ENCODE data around the gene ZNF296.
A peak's percentile ranks its signal among the peaks of the same experiment; 100 is the strongest.

The ZNF296 gene

GRCh38 chr19:45103508-45104319 lies 27.4 kb upstream of the ZNF296 start:
- FAIRE-seq (peak; percentile 74), DNase-seq (ENCODE audit: insufficient read length, low spot score) (no peak)

DNA sequence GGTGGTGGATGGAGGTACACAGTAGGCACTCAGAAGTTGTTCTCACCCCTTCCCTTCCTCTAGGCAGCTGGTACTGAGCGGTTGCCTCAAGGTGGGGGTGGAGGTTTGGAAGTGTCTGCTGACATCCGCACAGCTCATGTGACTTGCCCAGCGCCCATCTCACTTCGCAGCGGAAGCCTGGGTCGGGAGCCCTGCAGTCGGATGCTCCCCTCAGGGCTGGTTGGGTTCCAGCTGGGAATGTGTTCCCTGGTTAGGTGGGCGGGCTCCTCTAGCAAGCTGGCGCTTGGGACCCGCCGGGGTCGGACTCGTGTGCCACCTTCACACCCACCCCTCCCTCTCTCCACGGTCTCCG lies 26.9 kb upstream of the ZNF296 start:
- FAIRE-seq (no peak), DNase-seq (ENCODE audit: insufficient read length, low spot score) (no peak)

GRCh38 chr19:45102481-45102880 lies 26.2 kb upstream of the ZNF296 start:
- no peak for FAIRE-seq

GRCh38 chr19:45101806-45102205 lies 25.5 kb upstream of the ZNF296 start:
- FAIRE-seq (no peak), DNase-seq (ENCODE audit: insufficient read length, low spot score) (no peak)

More at GRCh38 chr19:45102481-45102880, 26.2 kb upstream of the ZNF296 start:
- DNase-seq (ENCODE audit: insufficient read length, low spot score) = no peak

DNA sequence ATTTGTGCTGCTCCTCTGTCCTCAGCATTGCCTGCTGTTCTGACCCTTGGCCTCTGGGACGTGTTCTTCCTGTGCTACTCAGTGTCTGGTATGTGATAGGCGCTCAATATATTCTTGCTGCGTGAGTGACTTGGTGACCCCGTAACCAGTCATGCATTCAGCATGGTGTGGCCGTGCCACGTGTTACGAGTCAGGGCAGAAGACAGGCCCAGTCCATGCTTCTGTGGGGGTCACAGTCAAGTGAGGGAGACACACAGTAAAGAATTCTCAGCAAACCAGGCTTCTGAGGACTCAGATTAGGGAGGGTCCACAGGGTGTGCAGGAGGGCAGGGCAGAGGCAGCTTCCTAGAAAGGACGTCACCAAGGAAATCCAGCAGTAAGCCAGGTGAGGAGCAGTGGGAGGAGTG lies 24.6 kb upstream of the ZNF296 start:
- no peak for DNase-seq (ENCODE audit: insufficient read length, low spot score)

GRCh38 chr19:45100201-45100600 lies 23.9 kb upstream of the ZNF296 start:
- FAIRE-seq (no peak), DNase-seq (ENCODE audit: insufficient read length, low spot score) (no peak)

More for the DNA sequence above, 24.6 kb upstream of the ZNF296 start:
- no peak for FAIRE-seq

DNA sequence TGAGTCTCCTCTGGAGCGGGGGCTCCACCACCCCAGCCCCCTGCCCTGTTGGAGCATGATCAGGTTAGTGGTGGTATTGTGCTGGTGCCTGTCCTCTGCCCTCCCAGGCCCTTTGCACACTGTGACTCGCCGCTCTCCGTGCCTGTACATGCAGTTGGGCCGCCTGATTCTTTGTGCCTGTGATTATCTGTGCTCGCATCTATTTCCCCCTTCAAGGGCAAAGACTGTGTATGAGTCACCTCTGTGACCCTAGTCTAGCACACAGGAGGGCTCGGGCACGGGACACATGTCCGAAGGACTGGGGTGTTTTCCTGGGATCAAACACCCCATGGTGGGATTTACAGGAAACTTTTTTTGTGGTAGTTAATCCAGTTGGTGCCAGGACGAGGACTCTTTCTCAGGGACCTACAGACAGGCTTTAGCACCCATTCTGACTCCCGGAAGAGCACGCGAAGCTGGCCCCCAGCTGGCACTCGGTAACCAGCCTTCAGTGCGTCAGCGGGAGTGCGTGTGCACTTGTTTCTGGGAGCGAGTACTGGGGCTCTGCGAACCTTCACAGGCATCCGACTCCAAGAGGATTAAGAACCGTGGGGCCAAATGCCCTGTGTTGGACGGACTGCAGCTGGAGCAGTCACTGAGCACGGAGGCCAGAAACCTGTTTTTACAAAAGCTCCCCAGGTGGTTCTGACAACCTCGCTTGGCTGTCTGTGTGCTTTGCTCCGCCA lies 23.4 kb upstream of the ZNF296 start:
- no peak for DNase-seq (ENCODE audit: insufficient read length, low spot score)
- FAIRE-seq = no peak

DNA sequence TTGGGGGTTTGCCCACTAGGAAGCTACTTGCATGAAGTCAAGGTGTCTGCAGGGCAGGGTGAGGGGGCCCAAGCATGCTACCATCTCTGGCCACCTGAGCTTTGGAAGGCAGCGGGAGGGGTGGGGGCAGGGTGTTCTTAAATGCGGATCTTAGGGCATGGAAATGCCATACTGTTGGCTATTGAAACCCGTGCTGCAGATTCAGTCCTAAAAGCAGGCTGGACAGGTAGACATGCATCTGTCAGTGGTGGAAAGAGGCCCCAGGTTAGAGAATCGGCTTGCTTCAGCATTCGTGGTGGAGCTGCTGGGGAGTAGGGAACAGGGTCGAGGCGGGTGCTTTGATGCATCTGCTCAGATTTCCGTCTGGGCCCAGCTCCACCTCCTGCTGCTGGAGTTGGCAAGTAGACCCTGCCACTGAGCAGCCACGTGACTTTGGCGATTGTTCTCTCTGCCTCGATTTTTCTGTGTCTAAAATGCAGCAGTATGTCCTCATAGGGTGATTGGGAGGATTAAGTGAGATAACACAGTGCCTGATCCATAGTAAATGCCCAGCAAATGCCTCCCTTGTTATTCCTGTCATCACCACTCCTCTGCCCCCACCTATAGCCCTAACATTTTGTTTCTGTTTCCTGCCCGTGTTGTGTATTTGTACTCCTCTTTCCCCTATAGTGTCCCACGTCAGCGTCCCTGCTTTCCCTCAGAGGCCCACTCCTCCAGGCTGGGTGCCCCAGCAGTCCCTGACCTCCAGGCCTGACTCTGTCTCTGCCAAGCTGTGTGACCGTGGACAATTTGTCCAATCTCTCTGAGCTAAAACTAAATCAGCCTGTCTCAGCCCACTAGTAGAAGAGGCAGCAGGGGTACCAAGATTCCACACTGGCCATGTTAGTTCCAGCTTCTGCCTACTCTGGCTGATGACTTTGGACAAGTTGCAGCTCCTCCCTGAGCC lies 22.5 kb upstream of the ZNF296 start:
- FAIRE-seq = no peak
- DNase-seq (ENCODE audit: insufficient read length, low spot score) = no peak

GRCh38 chr19:45097776-45098520 lies 21.7 kb upstream of the ZNF296 start:
- DNase-seq (ENCODE audit: insufficient read length, low spot score) = no peak
- no peak for FAIRE-seq

GRCh38 chr19:45097450-45097775 lies 21.1 kb upstream of the ZNF296 start:
- FAIRE-seq (no peak), DNase-seq (ENCODE audit: insufficient read length, low spot score) (no peak)

DNA sequence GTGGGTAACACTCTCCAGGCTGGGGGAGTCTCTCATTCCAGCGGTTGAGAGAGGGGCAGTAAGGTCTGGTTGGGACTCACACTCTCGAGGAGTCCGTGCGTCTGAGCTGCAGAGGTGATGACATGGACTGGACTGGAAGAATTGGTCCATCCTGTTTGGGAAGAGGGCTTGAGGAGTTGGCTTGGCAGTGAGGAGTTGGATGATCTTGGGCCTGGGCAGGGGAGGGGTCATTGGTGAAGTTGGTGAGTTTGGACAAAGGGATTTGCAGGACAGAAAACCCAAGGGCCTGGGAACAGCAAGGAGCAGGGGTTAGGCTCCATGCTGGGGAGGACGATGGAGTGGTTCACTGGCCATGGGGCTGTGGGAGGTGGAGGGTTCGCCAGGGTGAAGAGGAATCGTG lies 20.4 kb upstream of the ZNF296 start:
- DNase-seq (ENCODE audit: insufficient read length, low spot score) (no peak), FAIRE-seq (no peak)

DNA sequence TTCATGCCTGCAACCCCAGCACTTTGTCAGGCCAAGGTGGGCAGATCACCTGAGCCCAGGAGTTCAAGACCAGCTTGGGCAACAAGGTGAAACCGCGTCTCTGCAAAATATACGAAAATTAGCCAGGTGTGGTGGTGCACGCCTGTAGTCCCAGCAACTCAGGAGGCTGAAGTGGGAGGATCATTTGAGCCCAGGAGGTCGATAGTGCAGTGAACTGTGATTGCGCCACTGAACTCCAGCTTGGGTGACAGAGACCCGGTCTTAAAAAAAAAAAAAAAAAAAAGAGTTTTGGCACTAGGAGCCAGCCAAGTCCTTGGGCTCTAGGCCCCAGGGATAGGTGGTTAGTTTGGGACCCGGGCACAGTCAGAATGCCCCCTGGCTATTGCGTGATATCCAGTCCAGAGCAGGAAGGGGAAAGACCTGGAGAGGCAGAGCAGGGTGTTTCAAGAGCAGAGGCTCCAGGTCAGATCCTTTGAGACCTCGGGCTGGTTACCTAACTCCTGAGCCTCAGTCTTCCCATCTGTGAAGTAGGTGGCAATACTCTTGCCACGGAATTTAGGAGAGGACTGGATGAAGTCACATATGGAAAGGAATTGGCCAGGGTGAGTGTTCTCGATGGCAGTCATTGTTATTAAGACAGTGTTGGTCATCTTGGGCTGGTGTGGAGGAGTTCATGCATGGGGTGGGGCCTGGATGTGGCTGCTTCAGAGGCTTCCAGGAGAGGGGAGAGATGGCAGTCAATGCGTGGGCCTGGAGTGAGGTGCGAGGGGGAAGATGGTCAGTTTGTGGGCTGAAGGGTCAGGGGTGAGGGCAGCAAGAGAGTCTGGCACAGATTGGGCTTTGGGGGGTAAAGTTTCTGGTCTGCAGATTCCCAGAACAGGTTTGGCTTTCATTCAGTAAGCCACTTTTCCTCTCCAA lies 19.5 kb upstream of the ZNF296 start:
- DNase-seq (ENCODE audit: insufficient read length, low spot score) = no peak
- no peak for FAIRE-seq

- DNase-seq (ENCODE audit: insufficient read length, low spot score) (no peak), FAIRE-seq (no peak)
Measured at GRCh38 chr19:45094707-45095106, 18.4 kb upstream of the ZNF296 start.

GRCh38 chr19:45094137-45094536 lies 17.9 kb upstream of the ZNF296 start:
- FAIRE-seq (no peak), DNase-seq (ENCODE audit: insufficient read length, low spot score) (no peak)

DNA sequence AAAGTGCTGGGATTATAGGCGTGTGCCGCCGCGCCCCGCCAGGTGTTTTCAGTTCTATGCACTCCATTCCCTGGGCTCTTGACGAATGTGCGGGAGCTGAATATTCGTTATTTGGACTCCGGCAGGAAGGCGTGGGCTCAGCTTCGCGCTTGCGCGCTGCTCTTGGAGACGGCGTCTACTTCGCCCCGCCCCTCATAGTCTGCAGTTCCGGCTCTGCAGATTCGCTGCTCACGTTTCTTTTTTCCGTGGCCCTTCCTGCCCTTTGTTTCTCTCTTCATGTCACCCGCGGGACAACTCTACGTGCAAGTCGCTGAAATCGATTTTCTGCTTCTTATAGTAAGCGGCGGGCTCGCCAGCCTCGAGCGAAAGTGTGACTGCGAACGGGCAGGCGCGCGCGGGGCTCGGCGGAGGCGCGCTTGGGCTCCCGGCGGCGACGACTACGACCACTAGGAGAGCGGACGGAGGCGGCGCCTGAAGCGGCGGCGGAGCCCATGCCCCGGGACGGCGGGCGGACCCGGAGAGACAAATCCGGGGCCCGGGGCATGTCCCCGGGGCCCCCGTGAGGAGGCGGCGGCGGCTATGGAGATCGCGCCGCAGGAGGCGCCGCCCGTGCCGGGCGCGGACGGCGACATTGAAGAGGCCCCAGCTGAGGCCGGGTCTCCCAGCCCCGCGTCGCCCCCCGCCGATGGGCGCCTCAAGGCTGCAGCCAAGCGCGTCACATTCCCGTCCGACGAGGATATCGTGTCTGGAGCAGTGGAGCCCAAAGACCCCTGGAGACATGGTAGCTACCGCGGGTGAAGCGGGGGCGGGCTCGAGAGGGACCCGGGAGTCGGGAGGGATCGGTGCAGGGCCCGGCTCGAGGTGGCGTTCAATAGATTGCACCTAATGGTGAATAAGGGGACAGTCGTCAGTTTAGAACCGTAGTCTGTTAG lies 16.7 kb upstream of the ZNF296 start, which contains the start of gene PPP1R37:
TSS of gene PPP1R37 (plus strand) at position 433 of the 932 bp plus-strand sequence. CDS start at position 580, 147 bp downstream.
- peak; percentile 93 for FAIRE-seq
- peak; percentile 88 for DNase-seq (ENCODE audit: insufficient read length, low spot score)

DNA sequence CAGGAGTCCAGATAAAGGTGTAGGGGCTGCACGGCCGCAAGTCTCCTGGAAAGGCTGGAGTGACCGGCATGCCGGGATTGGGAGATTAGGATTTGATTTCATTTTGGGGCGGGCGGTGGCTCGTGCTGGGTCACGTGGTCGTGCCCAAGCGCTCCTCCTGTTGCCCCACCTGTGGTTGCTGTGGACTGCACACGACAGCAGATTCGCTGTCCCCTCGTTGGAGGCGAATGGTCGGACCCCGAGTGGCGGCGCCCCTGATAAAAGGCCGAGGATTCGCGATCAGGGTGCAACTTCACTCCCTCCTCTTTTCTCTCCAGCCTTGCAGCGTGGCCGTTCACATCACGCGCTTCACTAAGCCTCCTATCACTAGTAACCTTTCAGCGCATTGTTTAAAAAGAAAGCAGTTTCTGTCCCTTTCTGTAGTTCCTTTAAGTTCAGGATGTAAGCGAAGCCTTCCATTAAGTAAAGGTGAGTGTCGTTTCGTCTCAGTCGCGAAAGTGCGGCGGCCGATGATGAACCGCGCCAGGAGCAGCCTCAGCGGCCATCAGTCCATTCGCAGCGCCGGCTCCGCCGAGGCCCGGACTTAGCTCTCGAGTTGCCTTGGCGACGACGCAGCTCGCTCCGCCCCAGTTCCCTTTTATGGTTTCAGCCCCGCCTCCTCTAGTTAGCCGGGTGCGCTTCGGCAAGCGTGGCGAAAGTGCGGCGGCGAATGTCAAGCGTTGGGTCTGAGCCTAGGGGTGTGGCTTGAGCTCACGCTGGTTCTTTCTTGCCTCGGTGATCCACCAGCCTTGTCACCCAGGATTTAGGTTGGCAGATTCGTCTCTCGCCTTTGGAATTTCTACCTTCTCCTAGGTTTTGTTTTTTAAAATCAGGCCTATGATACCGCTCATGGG lies 15.0 kb upstream of the ZNF296 start:
- FAIRE-seq = peak; percentile 99
- DNase-seq (ENCODE audit: insufficient read length, low spot score) = peak; percentile 94

DNA sequence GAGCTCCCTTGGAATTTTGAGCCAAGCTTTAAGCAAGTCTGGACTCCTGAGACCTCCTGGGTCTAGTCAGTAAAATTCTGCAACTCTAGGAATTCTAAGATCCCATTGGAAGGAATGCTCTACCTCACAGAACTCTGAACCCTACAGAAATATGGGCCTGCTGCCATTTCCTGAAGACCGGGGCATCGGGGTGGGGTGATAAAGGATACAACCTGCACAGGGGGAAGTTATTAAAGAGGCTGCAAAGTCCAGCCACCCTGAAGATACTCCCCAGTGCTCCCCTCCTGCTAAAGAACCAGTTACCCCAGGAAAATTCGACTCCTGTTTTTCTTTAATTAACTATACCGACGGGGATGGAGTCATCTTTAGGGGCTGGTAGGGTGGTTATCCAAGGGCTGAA lies 14.3 kb upstream of the ZNF296 start:
- FAIRE-seq (no peak), DNase-seq (ENCODE audit: insufficient read length, low spot score) (no peak)

Measured in GM19239 (cell line).